ENCODE data around the gene FBXO47.

GRCh38 chr17:38978180-38978579, 11.0 kb upstream of the FBXO47 start:
- TF ChIP-seq CTCF (IDR thresholded peaks at IDR 0.05; ENCODE audit: extremely low read depth in 1 of 2, insufficient read depth in 1 of 2, low read depth in 1 of 2, low read length in 2 of 2): no peak
- TF ChIP-seq POLR2AphosphoS5 (IDR thresholded peaks at IDR 0.05; ENCODE audit: insufficient read depth, low read depth, low read length): no peak

Data from endothelial cell of umbilical vein (primary cell).